ENCODE measurements around the gene CCDC57. TPM values are rescaled to one million over a fixed set of nuclear protein-coding genes. Genes with fewer than 3 reads are reported as not detected.

The CCDC57 gene
- total and polyA plus RNA-seq, 9 of the 15 experiments (the other 6 are each of a cell fraction or from before 2014, with no cell fraction given): 0.83 to 36.2 (median 13.6) TPM

GRCh38 chr17:82204831-82205719, 7.6 kb downstream of the CCDC57 start (continued):
- peak; percentile 49 for TF ChIP-seq ARID1B (IDR thresholded peaks at IDR 0.05)
- TF ChIP-seq NCOR1 (IDR thresholded peaks at IDR 0.05): peak; percentile 43; the same call in 1 of the 2 replicates
- TF ChIP-seq, protein P1, sequence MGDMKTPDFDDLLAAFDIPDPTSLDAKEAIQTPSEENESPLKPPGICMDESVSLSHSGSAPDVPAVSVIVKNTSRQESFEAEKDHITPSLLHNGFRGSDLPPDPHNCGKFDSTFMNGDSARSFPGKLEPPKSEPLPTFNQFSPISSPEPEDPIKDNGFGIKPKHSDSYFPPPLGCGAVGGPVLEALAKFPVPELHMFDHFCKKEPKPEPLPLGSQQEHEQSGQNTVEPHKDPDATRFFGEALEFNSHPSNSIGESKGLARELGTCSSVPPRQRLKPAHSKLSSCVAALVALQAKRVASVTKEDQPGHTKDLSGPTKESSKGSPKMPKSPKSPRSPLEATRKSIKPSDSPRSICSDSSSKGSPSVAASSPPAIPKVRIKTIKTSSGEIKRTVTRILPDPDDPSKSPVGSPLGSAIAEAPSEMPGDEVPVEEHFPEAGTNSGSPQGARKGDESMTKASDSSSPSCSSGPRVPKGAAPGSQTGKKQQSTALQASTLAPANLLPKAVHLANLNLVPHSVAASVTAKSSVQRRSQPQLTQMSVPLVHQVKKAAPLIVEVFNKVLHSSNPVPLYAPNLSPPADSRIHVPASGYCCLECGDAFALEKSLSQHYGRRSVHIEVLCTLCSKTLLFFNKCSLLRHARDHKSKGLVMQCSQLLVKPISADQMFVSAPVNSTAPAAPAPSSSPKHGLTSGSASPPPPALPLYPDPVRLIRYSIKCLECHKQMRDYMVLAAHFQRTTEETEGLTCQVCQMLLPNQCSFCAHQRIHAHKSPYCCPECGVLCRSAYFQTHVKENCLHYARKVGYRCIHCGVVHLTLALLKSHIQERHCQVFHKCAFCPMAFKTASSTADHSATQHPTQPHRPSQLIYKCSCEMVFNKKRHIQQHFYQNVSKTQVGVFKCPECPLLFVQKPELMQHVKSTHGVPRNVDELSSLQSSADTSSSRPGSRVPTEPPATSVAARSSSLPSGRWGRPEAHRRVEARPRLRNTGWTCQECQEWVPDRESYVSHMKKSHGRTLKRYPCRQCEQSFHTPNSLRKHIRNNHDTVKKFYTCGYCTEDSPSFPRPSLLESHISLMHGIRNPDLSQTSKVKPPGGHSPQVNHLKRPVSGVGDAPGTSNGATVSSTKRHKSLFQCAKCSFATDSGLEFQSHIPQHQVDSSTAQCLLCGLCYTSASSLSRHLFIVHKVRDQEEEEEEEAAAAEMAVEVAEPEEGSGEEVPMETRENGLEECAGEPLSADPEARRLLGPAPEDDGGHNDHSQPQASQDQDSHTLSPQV (IDR thresholded peaks at IDR 0.05): peak; percentile 46; the same call in 1 of the 2 replicates
- TF ChIP-seq BRD4 (IDR thresholded peaks at IDR 0.05): no peak
- peak in 1 of 2 experiments; percentile 99; a peak in 2 of 4 replicates for TF ChIP-seq KDM1A (IDR thresholded peaks at IDR 0.05)
- peak; percentile 58 for TF ChIP-seq SMARCA4 (IDR thresholded peaks at IDR 0.05)
- peak; percentile 55 for TF ChIP-seq CBFA2T3 (IDR thresholded peaks at IDR 0.05)
- peak; percentile 99 for TF ChIP-seq ARID2 (IDR thresholded peaks at IDR 0.05)
- TF ChIP-seq ZBTB2 (IDR thresholded peaks at IDR 0.05): no peak
- TF ChIP-seq FOSL1 (tag; conservative IDR thresholded peaks at IDR 0.05): peak; percentile 94
- 0 out of 2 replicates have a peak, but pooled peaks have one; percentile 19 for TF ChIP-seq CBFA2T2 (conservative IDR thresholded peaks at IDR 0.05)
